ENCODE measurements around the gene KLK5.
"Not testable (repeated sequence)": the region's sequence is repeated elsewhere in the genome, so short reads cannot be mapped to it uniquely, and the experiment has no call there.

Gene KLK5
- 0 to 0.19 (median 0) reads per million in 9 experiments for total RNA-seq

DNA sequence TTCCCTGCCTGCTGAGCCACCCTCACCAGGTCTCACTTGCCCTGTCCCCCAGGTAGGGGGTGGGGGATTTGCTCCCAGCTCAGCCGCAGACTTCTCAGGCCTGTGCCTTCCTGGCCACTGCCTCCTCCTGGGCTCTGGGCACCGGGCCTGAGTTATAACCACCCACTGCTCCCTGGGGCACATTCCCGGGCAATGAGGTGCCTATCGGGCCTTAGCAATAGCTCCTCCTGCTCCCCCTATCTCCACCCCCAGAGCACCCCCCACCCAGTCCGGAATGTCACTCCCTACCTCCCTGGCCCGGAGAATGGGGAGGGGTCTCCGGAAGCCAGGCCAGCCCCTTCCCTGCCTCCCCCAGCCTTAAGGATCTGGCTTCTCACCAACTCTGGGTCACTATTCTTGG lies at the start of gene KLK5:
Gene KLK5, minus strand, starts transcription at position 129 of the 400 bp plus-strand sequence. CDS start 381 bp downstream, outside the sequence.
- no peaks in the 10 kb centered on the region for H3K36me3 Mint-ChIP-seq (ENCODE audit: insufficient read depth)
- no peak within 1 kb of the TSS for H3K27ac Mint-ChIP-seq
- ATAC-seq (replicated peaks) (no peak), DNase-seq (no peak)
- no peaks in the 10 kb centered on the region for H3K4me1 Mint-ChIP-seq (ENCODE audit: low read depth in 2 of 2)
- peaks cover 2 to 7% of the 10 kb centered on the region in 2 donors for H3K9me3 Mint-ChIP-seq
- H3K4me3 Mint-ChIP-seq, result no peak within 1 kb of the TSS
- peaks cover 43 to 56% of the 10 kb centered on the region in 2 donors for H3K27me3 Mint-ChIP-seq

- peaks cover 64 to 86% of the 10 kb centered on the region in 2 donors for H3K27me3 Mint-ChIP-seq
- H3K27ac Mint-ChIP-seq, result no peak overlapping the region
- no peak overlapping the region for H3K4me3 Mint-ChIP-seq
- DNase-seq, result no peak
- H3K36me3 Mint-ChIP-seq (ENCODE audit: insufficient read depth), result no peaks in the 10 kb centered on the region
- H3K9me3 Mint-ChIP-seq, result no peaks in the 10 kb centered on the region
- no peak for ATAC-seq (replicated peaks)
- H3K4me1 Mint-ChIP-seq (ENCODE audit: low read depth in 2 of 2), result peaks cover 0 to 5% of the 10 kb centered on the region in 2 donors
These were observed 49.3 kb upstream of the KLK5 start for GRCh38 chr19:51002089-51002532.

DNA sequence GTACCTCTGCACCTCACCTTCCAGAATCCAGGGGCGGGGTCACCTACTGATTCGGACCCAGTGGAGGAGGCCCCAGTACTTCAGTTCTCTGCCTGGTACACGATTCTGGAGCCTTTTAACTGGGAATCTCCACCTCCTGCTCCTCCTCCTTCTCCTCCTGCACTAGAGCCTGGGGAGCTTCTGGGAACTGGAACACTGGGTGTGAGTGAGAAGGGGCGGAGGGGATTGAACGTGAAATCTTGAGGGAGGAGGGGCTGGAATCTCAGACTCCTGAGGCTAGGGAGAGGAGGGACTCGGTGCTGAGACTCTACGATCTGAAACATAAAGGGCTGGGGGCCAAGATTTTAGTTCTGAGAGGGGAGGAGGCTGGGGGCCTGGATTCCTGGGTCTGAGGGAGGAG lies 48.7 kb upstream of the KLK5 start, which contains the start of gene KLK8:
Gene KLK8, minus strand, starts transcription at position 90 of the 400 bp plus-strand sequence. CDS start 437 bp downstream, outside the sequence.
- DNase-seq, result no peak
- H3K27ac Mint-ChIP-seq, result no peak within 1 kb of the TSS

GRCh38 chr19:51000981-51001380 lies 48.1 kb upstream of the KLK5 start:
- Mint-ChIP-seq H3K36me3 (ENCODE audit: insufficient read depth) (no peaks in the 10 kb centered on the region), H3K27ac (no peak overlapping the region), H3K4me3 (no peak overlapping the region), H3K9me3 (no peaks in the 10 kb centered on the region), H3K4me1 (ENCODE audit: low read depth in 2 of 2) (peaks cover 0 to 5% of the 10 kb centered on the region in 2 donors), H3K27me3 (peaks cover 66 to 85% of the 10 kb centered on the region in 2 donors)
- ATAC-seq (replicated peaks) (no peak), DNase-seq (no peak)

More for the DNA sequence above, 48.7 kb upstream of the KLK5 start, which contains the start of gene KLK8:
- no peak for ATAC-seq (replicated peaks)
- Mint-ChIP-seq H3K4me3 (no peak within 1 kb of the TSS), H3K36me3 (ENCODE audit: insufficient read depth) (no peaks in the 10 kb centered on the region), H3K4me1 (ENCODE audit: low read depth in 2 of 2) (peaks cover 0 to 5% of the 10 kb centered on the region in 2 donors), H3K27me3 (peaks cover 66 to 86% of the 10 kb centered on the region in 2 donors), H3K9me3 (no peaks in the 10 kb centered on the region)

- Mint-ChIP-seq H3K4me1 (ENCODE audit: low read depth in 2 of 2) (peaks cover 0 to 5% of the 10 kb centered on the region in 2 donors), H3K4me3 (no peak overlapping the region), H3K27me3 (peaks cover 66 to 82% of the 10 kb centered on the region in 2 donors), H3K9me3 (no peaks in the 10 kb centered on the region), H3K27ac (no peak overlapping the region), H3K36me3 (ENCODE audit: insufficient read depth) (no peaks in the 10 kb centered on the region)
- DNase-seq, result no peak
- ATAC-seq (replicated peaks), result no peak
These were observed 47.6 kb upstream of the KLK5 start for GRCh38 chr19:51000426-51000825.

- ATAC-seq (replicated peaks) (no peak), DNase-seq (no peak)
- Mint-ChIP-seq H3K4me1 (ENCODE audit: low read depth in 2 of 2) (peaks cover 0 to 5% of the 10 kb centered on the region in 2 donors), H3K9me3 (no peaks in the 10 kb centered on the region), H3K4me3 (no peak overlapping the region), H3K36me3 (ENCODE audit: insufficient read depth) (no peaks in the 10 kb centered on the region), H3K27me3 (peaks cover 54 to 77% of the 10 kb centered on the region in 2 donors), H3K27ac (no peak overlapping the region)
These were observed 45.8 kb upstream of the KLK5 start for GRCh38 chr19:50998686-50999085.

DNA sequence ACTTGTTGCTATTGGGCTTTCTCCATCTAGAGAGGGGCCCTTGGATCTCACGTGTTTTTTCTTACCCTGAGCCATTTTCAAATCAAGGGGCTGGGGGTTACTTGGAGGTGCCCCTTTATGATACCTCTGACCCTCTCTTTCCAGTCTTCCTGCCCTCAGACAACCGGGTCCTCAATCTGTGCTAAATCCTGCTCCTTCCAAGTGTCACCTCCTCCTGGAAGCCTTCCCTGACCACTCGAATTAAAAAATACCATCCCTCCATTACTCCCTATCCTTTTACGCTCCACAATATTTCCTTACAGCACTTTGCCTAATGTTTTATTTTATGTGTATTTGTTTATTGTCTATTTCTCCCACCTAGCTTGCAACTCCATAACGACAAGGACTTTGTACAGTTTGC lies 45.2 kb upstream of the KLK5 start:
- H3K36me3 Mint-ChIP-seq (ENCODE audit: insufficient read depth), result no peaks in the 10 kb centered on the region
- no peak for DNase-seq
- H3K4me1 Mint-ChIP-seq (ENCODE audit: low read depth in 2 of 2), result peaks cover 0 to 5% of the 10 kb centered on the region in 2 donors
- no peak overlapping the region for H3K27ac Mint-ChIP-seq
- H3K9me3 Mint-ChIP-seq, result no peaks in the 10 kb centered on the region
- no peak overlapping the region for H3K4me3 Mint-ChIP-seq
- peaks cover 49 to 70% of the 10 kb centered on the region in 2 donors for H3K27me3 Mint-ChIP-seq
- ATAC-seq (replicated peaks), result no peak

DNA sequence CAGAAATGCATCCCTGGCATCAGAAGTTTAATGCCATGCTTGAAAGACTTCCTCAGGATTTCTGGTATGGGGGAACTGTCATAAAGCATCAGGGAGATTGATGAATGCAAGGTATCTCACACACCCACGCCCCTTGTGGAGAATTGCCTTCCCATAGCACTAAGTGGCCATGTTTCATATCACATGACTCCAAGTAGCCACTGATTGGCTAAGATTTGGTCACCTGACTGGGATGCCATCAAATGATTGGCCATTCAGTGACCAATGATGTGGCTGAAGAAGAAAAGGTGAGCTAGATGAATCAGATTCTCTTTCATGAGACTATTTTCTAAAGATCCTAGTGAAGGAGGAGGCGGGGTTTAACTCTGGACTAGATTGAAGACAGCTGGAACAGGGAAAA lies 41.3 kb upstream of the KLK5 start:
- Mint-ChIP-seq H3K27me3 (peaks cover 36 to 50% of the 10 kb centered on the region in 2 donors), H3K4me1 (ENCODE audit: low read depth in 2 of 2) (no peaks in the 10 kb centered on the region), H3K36me3 (ENCODE audit: insufficient read depth) (no peaks in the 10 kb centered on the region), H3K4me3 (no peak overlapping the region), H3K27ac (no peak overlapping the region), H3K9me3 (no peaks in the 10 kb centered on the region)
- DNase-seq, result no peak
- ATAC-seq (replicated peaks), result no peak

DNA sequence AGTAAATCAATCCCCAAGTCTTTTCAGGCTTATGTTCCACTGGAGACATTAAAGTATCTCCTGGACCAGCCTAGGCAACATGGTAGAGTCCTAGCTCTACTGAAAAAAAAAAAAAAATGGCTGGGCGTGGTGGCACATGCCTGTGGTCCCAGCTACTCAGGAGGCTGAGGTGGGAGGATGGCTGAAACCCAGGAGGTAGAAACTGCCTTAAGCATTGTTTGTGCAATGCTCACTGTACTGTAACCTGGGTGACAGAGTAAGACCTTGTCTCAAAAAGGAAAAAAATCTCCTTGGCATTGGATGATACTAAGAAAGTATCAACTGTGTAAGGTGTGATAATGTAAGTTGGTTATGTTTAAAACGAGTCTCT lies 39.8 kb upstream of the KLK5 start:
- H3K27me3 Mint-ChIP-seq, result peaks cover 36 to 50% of the 10 kb centered on the region in 2 donors
- H3K4me3 Mint-ChIP-seq, result no peak overlapping the region
- DNase-seq (no peak), ATAC-seq (replicated peaks) (no peak)
- no peak overlapping the region for H3K27ac Mint-ChIP-seq
- no peaks in the 10 kb centered on the region for H3K36me3 Mint-ChIP-seq (ENCODE audit: insufficient read depth)
- H3K9me3 Mint-ChIP-seq, result no peaks in the 10 kb centered on the region
- no peaks in the 10 kb centered on the region for H3K4me1 Mint-ChIP-seq (ENCODE audit: low read depth in 2 of 2)

GRCh38 chr19:50984416-50984815 lies 31.6 kb upstream of the KLK5 start:
- H3K27me3 Mint-ChIP-seq, result peaks cover 67 to 82% of the 10 kb centered on the region in 2 donors
- not testable (repeated sequence) for H3K36me3 Mint-ChIP-seq (ENCODE audit: insufficient read depth); H3K4me1 Mint-ChIP-seq (ENCODE audit: low read depth in 2 of 2); ATAC-seq (replicated peaks); H3K9me3 Mint-ChIP-seq; H3K4me3 Mint-ChIP-seq; DNase-seq; H3K27ac Mint-ChIP-seq

DNA sequence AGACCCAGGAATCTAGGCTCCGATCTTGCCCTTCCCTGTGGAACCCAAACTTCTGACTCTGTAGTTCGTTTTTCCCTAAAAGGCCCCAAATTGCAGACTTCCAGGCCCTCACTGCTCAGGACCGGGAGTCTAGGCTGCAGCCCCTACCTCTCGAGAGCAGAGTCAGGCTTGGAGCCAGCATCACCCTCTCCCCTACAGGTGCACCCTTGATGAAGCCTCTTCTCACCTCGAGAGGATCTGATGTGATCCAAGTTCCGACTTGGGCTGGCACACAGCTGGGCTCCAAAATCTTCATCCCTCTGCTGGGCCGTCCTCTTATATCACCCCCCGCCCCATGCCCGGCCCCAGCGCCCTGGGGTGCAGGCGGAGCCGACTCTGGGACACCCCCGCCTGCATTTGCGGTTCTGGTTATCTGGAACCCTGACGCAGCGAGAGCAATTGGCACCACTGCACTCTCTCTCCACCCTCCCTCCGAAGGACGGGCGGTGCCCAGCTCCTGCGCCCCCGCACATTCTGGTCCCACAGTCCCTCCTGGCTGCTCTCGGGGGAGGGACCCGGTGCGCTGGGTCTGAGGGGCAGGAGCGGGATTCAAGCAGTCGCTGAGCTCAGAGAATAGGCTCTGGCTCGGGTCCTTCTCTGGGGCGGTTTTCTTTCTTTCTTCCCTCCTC lies 30.9 kb upstream of the KLK5 start, which contains the start of gene KLK7:
Gene KLK7, minus strand, starts transcription at position 293 of the 668 bp plus-strand sequence. CDS start 1,518 bp downstream, outside the sequence.
- Mint-ChIP-seq H3K4me3 (no peak within 1 kb of the TSS), H3K9me3 (peaks cover 0 to 2% of the 10 kb centered on the region in 2 donors)
- no peak for DNase-seq

GRCh38 chr19:50982186-50982585 lies 29.3 kb upstream of the KLK5 start:
- Mint-ChIP-seq H3K4me3 (no peak overlapping the region), H3K4me1 (ENCODE audit: low read depth in 2 of 2) (no peaks in the 10 kb centered on the region), H3K27me3 (peaks cover 67 to 82% of the 10 kb centered on the region in 2 donors), H3K27ac (no peak overlapping the region), H3K36me3 (ENCODE audit: insufficient read depth) (no peaks in the 10 kb centered on the region), H3K9me3 (peaks cover 0 to 2% of the 10 kb centered on the region in 2 donors)
- no peak for ATAC-seq (replicated peaks)
- no peak for DNase-seq

More for the DNA sequence above, 30.9 kb upstream of the KLK5 start, which contains the start of gene KLK7:
- no peak for ATAC-seq (replicated peaks)
- H3K27me3 Mint-ChIP-seq, result peaks cover 66 to 82% of the 10 kb centered on the region in 2 donors
- H3K4me1 Mint-ChIP-seq (ENCODE audit: low read depth in 2 of 2), result no peaks in the 10 kb centered on the region
- no peak within 1 kb of the TSS for H3K27ac Mint-ChIP-seq
- H3K36me3 Mint-ChIP-seq (ENCODE audit: insufficient read depth), result no peaks in the 10 kb centered on the region

- Mint-ChIP-seq H3K27me3 (peaks cover 70 to 85% of the 10 kb centered on the region in 2 donors), H3K4me3 (no peak overlapping the region), H3K27ac (no peak overlapping the region), H3K9me3 (peaks cover 0 to 2% of the 10 kb centered on the region in 2 donors), H3K36me3 (ENCODE audit: insufficient read depth) (no peaks in the 10 kb centered on the region), H3K4me1 (ENCODE audit: low read depth in 2 of 2) (no peaks in the 10 kb centered on the region)
- no peak for DNase-seq
- ATAC-seq (replicated peaks), result no peak
These were observed 28.8 kb upstream of the KLK5 start for GRCh38 chr19:50981587-50982146.

- Mint-ChIP-seq H3K36me3 (ENCODE audit: insufficient read depth) (no peaks in the 10 kb centered on the region), H3K9me3 (peaks cover 0 to 2% of the 10 kb centered on the region in 2 donors), H3K4me1 (ENCODE audit: low read depth in 2 of 2) (peaks cover 0 to 4% of the 10 kb centered on the region in 2 donors), H3K4me3 (no peak overlapping the region), H3K27me3 (peaks cover 72 to 87% of the 10 kb centered on the region in 2 donors), H3K27ac (no peak overlapping the region)
- no peak for ATAC-seq (replicated peaks)
- DNase-seq, result no peak
These were observed 27.4 kb upstream of the KLK5 start for GRCh38 chr19:50980208-50980607.
